Stimulated activated CD8-positive, alpha-beta memory T cell treated with anti-CD3 and anti-CD28 coated beads, Interleukin-7, amount 100 ng/mL, for 4 hours (primary cell): ENCODE measurements around the gene UCN2.
"Not testable (repeated sequence)": the region's sequence is repeated elsewhere in the genome, so short reads cannot be mapped to it uniquely, and the experiment has no call there.

Experiments used
- DNase-seq, 2 donors: peaks; one replicate each; pipeline ENCODE4 v3.0.0-alpha.2; 2020; ENCODE audit warnings: low read depth in 2 of 2

UCN2 gene

GRCh38 chr3:48536116-48536515 lies 27.5 kb downstream of the UCN2 start:
- no peak for DNase-seq

- DNase-seq: no peak
These were observed 28.0 kb downstream of the UCN2 start for GRCh38 chr3:48535578-48535977.

GRCh38 chr3:48532977-48533337 lies 30.6 kb downstream of the UCN2 start:
- DNase-seq: no peak

- DNase-seq: no peak
These were observed 31.2 kb downstream of the UCN2 start for GRCh38 chr3:48532271-48532976.

GRCh38 chr3:48530701-48531100 lies 32.9 kb downstream of the UCN2 start:
- not testable (repeated sequence) for DNase-seq

GRCh38 chr3:48528754-48529153 lies 34.8 kb downstream of the UCN2 start:
- no peak for DNase-seq

GRCh38 chr3:48528048-48528447 lies 35.5 kb downstream of the UCN2 start:
- no peak for DNase-seq

- DNase-seq: no peak
These were observed 38.6 kb downstream of the UCN2 start for GRCh38 chr3:48524970-48525369.

- DNase-seq: no peak
These were observed 41.9 kb downstream of the UCN2 start for GRCh38 chr3:48521635-48522034.

- no peak for DNase-seq
These were observed 44.3 kb downstream of the UCN2 start for GRCh38 chr3:48519277-48519643.

GRCh38 chr3:48518638-48519276 lies 44.8 kb downstream of the UCN2 start:
- no peak for DNase-seq

GRCh38 chr3:48518069-48518468 lies 45.5 kb downstream of the UCN2 start:
- DNase-seq: no peak

GRCh38 chr3:48516571-48516970 lies 47.0 kb downstream of the UCN2 start:
- DNase-seq: no peak

GRCh38 chr3:48514431-48515227 lies 49.0 kb downstream of the UCN2 start:
- DNase-seq: no peak
